ENCODE results near the gene TBC1D4. TPM values are rescaled to one million over a fixed set of nuclear protein-coding genes. Genes with fewer than 3 reads are reported as not detected.

Gene TBC1D4
- polyA plus RNA-seq, 1 donor from 2014 or later: 3.9 TPM

DNA sequence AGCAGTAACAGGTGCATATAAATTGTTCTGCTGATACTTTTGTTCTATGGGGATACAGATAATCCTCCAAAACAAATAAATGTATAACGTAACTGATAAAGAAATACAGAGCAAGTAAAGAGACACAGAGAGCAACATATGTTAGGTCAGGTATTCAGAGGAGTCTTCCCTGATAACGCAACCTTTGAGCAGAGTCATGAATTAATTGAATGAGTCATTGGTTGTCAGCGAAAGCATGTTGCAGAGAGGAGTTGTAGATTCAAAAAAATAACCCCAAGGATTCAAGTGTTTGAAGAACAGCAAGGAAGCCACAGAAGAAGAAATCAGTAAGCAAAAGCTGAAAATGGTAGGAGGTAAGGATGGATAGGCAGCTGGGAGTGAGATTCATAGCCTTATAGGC lies 245.2 kb downstream of the TBC1D4 start:
- Histone ChIP-seq H3K27me3 (ENCODE audit: insufficient read depth, low read depth, low read length) (no peaks in the 10 kb centered on the region), H2AFZ (ENCODE audit: low read depth, low read length) (no peak overlapping the region), H4K20me1 (ENCODE audit: insufficient read depth) (no peaks in the 10 kb centered on the region), H3K4me2 (ENCODE audit: low read length) (no peak overlapping the region), H3K9me3 (ENCODE audit: low read length) (no peaks in the 10 kb centered on the region), H3K9me2 (ENCODE audit: insufficient read depth, low read length) (no peaks in the 10 kb centered on the region), H3K9ac (ENCODE audit: low read length) (no peak overlapping the region), H3K79me2 (replicated peaks; ENCODE audit: insufficient read depth, low read length) (no peaks in the 10 kb centered on the region), H3F3A (ENCODE audit: insufficient read depth, low read length, poor library complexity, severe bottlenecking) (no peaks in the 10 kb centered on the region), H3K36me3 (ENCODE audit: insufficient read depth, low read length) (no peaks in the 10 kb centered on the region), H3K4me3 (ENCODE audit: low read length) (no peak overlapping the region), H3K27ac (ENCODE audit: low read length) (no peak overlapping the region)
- TF ChIP-seq EZH2 (IDR thresholded peaks at IDR 0.05; ENCODE audit: borderline replicate concordance, insufficient read depth, low read length, poor library complexity, severe bottlenecking) (no peak), EP300 (conservative IDR thresholded peaks at IDR 0.05; ENCODE audit: poor library complexity, severe bottlenecking) (no peak)

Other genes starting within 250 kb of the TBC1D4 start
- 206 and 301 TPM in 2 replicates for gene COMMD6, start 55.7 kb upstream of the TBC1D4 start, polyA plus RNA-seq
- gene UCHL3, start 67.6 kb upstream of the TBC1D4 start, polyA plus RNA-seq: 46.0 and 47.1 TPM in 2 replicates
- 9.1 and 14.2 TPM in 2 replicates for gene LMO7, start 154.2 kb upstream of the TBC1D4 start, polyA plus RNA-seq